HG03571 (cell line): ENCODE data around the gene SIGLEC10.
"Not testable (repeated sequence)": the region's sequence is repeated elsewhere in the genome, so short reads cannot be mapped to it uniquely, and the experiment has no call there.

ENCODE experiments used
- ATAC-seq: cut with Tn5 transposase; IDR thresholded peaks from one replicate; pipeline ENCODE4 v1.9.1; 2021; ENCODE audit not compliant: unreplicated experiment

The SIGLEC10 gene

DNA sequence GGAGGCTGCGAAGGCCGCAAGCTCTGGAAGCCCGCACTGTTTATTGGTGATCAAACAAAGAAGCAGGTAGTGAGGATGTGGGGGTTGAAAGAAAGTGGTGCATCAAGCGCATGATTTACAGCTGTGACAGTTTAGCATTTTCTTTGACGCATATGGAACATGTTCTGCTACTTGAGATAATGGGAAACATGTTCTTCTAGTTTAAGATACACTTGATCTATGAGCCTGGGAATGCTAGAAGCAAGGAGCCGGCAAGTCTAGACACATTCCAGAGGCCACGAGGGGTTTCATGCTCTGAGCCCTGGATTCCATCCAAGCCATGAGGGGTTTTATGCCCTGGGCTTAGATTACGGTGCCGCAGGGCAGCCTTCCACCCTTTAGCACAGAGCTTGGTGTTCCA is 20.0 kb downstream of the SIGLEC10 start:
- ATAC-seq = not testable (repeated sequence)

DNA sequence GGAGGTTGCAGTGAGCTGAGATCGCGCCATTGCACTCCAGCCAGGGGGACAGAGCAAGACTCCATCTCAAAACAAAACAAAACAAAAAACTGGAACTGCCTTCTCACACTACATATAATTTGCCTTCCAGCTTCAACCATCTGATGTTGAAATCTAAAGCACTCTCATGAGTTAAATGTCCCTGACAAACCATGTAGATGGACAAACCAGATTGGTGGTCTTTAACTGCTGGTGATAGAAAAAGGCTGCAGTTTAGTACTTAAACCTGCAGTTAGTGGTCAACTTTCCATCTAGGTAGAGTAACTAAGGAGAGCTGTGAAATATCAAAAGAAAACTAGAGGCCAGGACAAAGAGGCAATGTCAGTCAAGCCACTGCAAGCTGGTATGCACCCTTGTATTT is 21.3 kb downstream of the SIGLEC10 start:
- ATAC-seq = no peak

DNA sequence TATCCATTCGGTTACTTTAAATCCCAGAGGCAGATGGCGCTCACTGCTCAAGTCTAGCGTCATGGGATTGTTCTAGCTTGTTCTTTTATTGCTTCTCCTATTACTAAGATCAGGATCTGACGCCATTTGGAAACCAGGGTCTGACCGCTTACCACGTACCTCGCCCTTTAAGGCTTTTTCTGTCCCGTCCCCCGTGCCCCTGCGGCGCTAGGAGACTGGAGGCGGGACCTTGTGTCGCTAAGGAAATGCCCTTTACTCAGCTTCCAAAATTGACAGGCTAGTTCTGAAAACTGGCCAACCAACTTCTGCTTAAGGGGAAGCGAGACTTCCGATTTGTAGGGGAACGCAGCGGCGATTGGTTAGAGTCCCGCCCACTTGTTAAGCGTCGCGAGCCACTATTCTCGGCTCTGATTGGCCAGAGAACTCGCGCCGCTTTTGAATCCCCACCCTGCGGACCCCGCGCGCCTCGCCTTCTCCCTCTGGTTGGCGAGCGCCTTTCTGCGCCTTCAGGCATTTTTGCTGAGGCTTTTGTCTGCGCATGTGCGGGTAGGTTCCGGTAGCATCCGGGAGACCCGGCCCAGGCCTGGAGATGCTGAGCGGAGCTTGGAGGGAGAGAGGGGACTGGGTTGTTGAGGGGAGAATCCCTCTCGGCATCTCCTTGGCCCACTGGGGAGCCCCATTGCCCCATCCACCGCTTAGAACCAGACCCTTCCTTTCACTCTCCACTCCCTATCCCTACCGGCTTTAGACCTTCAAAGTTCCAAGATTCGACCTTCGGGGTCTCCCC is 23.2 kb downstream of the SIGLEC10 start:
- ATAC-seq = peak; percentile 82

DNA sequence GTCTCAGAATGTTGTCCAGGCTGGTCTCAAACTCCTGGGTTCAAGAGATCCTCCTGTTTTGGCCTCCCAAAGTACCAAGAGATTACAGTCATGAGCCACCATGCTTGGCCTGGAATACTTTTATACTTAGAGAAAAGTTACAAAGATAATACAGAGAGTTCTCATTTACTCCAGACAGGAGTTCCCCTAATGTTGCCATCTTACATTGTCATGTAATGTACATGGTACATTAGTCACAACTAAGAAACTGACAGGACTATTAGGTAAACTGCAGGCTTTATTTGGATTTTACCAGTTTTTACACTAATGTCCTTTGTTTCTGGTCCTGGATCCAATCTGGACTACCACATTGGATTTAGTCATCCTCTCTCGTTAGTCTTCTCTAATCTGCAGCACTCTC is 24.7 kb downstream of the SIGLEC10 start:
- no peak for ATAC-seq

DNA sequence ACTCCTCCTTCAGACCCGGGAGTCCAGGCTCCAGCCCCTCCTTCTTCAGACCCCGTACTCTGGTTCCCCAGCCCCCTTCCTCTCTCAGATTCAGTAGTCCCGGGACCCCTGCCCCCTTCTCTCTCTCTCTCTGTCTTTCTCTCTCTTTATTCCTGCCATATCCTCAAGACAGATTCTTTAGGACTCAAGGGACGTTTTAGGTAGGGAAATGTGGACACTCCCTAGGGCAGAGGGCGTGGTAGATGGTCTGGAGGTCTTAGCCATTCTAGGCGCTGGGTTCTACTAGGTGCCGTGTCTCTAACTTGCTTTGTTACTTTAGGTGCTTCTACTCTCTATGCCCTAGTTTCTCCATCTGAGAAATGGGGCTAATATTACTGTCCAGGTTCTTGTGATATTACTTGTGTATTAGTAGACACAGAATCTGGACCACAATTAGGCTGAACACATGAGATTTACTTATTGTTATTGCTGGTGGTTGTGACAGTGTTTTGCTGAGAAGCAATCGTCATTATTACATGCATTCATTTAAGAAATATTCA is 26.3 kb downstream of the SIGLEC10 start:
- no peak for ATAC-seq

DNA sequence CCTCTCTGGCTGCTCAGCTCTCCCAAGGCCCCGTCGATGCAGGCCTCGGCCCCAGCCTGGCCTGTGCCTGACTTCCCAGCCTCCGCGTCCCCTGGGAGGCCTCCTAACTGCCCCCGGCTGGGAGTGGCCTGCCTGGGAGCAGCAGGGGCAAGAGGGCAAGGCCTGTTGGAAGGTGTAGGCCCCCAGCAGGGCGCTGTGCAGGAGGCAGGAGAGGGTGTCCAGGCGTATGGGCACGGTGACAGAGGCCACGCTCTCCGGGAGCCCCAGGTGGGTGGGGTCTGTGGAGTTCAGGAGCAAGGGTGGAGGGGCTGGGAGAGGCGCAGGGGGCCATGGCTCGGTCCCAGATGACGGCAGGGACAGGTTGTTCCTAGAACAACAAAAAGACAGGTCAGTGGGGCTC is 28.3 kb downstream of the SIGLEC10 start:
- no peak for ATAC-seq

DNA sequence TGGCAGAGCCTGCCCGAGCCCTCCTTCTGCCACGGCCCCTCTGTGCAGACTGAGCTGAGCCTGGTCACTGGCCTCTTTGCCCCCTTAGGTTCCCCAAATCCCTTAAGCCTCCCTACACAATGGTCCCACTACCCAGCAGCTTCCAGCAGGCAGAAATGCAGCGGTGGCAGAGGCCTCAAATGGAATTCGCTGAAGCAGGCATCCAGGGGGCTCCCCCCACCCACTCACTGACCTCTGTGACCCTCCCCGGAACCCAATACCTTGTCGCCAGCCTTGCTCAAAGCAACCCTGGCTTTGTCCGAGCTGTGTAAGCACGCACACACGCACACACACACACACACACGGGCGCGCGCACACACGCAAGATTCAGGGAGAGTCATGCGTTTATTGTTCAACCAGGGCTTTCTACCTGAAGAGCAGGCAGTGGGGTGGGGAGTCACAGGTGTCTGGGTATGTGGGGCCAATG is 29.5 kb downstream of the SIGLEC10 start, which contains the start of gene LIM2:
Gene LIM2 (minus strand): TSS at position 51 of the 466 bp plus-strand sequence. CDS start 531 bp downstream, outside the sequence.
- ATAC-seq = no peak

DNA sequence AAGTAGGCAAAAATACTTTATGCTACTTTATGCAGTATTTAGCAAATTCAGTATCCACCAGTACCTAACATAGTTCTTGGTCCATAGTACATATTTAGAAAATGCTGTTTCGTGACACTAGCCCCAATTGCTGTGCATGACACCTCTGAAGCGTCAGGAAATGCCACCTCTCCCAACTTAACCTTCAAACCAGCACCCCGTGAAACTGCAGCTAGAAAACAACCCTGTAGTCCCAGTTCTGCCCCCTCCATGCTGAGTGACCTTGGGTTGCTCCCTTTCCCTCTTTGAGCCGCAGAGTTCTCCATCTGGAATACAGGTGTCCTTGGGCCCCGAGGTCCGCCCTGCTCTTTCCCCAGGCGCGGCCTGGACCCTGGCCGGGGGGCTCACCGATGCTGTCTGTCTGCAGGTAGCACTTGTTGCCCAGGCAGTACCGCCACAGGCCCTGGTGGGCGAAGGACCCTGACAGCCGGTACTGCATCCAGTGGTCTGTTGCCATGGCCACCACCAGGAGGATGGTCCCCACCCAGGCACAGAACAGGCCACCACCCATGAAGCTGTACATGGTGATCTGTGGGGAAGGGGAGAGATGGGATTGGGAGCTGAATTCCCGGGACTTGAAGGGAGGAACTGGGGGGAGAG is 30.4 kb downstream of the SIGLEC10 start:
- no peak for ATAC-seq

DNA sequence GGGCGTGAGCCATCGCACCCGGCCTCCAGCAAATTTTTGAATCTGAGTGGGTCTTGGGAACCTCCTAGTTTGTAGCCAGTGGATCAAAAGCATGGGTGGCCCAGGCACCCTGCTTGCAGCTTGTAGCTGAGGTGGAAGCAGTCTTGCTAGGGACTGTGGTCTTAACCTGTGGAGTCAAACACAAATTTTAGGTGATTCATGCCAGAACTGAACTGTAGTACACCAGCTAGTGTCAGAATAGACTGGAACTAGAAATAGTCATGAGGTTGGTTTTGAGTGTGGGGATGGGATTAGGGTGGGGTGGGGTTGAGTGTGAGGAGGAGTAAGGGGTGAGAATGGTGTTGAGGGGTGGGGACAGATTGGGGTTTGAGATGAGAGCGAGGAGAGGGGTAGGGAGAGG is 35.4 kb downstream of the SIGLEC10 start:
- no peak for ATAC-seq

DNA sequence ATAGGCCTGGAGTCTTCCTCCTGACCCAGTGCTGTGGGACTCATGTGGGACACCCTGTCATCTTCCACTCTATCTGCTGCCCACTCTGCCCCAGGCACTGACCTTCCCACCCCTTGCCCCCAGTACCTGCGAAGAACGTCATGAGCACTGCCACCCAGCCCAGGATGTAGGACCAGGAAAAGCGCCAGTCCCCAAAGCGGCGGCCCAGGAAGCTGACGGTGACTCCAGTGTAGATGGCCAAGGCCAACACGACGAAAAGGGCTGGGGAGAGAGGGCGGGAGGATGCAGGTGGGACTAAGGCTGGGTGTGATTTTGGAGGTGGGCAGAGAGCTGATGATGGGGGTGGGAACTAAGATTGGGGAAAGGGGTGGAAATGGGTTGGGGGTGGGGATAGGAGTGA is 37.1 kb downstream of the SIGLEC10 start:
- ATAC-seq = no peak

DNA sequence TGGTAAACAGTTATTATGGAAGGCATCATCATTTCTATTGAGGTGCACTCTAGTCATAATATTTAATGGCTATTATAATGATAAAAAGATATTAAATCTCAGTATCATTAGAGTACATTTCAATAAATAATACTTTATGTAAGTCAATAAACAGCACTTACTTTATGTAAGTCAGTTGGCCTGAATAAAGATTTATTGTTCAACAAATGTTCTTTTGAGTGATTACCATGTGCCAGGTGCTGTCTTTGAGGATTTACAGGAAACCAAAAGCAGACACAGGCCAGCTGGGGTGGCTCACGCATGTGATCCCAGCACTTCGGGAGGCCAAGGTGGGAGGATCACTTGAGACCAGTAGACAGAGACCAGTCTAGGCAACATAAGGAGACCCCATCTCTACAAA is 40.0 kb downstream of the SIGLEC10 start:
- no peak for ATAC-seq

DNA sequence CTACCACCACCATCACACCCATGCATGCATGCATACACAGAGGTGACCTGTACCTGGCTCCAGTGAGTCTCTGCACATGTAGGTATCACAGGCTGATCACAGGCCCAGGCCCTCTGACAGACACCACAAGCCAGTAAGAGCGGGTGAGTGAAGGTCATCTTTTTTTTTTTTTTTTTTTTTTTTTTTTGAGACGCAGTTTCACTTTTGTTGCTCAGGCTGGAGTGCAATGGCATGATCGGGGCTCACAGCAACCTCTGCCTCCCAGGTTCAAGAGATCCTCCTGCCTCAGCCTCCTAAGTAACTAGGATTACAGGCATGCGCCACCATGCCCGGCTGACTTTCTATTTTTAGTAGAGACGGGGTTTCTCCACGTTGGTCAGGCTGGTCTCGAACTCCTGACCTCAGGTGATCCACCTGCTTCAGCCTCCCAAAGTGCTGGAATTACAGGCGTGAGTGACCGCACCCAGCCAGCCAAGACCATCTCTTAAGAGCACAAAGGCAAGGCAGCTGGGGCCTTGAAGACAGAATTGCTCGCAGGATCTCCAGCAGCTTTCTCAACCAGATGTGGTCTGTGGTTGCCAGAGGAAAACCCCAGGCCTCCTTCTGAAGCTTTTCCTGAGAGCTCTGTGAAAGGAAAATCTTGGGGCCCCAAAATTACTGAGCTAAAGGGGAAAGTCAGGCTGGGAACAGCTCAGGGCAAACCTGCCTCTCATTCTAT is 41.8 kb downstream of the SIGLEC10 start:
- no peak for ATAC-seq

DNA sequence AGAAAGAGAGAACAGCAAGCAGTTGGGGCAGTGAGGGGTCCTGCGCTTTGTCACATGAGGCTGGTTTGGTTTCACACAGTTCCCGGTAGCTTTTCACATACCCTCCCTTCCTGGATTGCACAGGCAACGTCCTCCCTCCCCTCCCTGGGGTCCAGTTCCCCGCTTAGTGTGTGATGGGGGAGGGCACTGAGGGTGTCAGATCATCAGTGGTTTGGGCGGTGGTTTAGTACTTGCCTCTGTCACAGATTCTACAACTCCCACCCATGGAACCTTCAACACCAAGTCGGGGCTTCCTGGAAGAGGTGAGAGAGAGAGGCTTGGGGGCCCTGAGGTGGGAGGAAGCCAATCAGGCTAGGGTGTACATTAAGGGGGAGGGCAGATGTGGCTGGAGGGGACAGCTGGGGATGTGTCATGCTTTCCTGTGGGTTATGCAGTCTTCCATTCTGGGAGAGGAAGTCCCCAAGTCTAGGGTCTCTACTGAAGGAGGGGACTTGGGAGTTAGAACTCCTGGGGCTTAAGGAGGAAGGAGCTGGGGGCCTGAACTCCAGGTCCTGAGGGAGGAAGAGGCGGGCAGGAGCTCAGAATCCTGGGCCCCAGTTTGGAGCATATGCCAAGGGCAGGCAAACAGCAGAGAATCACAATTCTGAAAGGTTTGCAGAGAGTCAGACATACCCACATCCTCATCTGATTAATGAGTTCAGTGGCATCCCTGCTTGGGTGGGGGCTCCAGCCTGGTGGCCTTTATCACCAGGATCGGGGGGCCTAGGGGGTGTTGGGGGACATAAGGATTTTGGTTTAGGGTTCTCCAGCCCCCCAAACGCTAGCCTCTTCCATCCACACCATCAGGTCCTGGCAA is 44.6 kb downstream of the SIGLEC10 start, which contains the start of gene NKG7:
Gene NKG7 (minus strand): TSS at position 6 of the 856 bp plus-strand sequence. CDS start 119 bp downstream, outside the sequence.
- ATAC-seq = no peak

DNA sequence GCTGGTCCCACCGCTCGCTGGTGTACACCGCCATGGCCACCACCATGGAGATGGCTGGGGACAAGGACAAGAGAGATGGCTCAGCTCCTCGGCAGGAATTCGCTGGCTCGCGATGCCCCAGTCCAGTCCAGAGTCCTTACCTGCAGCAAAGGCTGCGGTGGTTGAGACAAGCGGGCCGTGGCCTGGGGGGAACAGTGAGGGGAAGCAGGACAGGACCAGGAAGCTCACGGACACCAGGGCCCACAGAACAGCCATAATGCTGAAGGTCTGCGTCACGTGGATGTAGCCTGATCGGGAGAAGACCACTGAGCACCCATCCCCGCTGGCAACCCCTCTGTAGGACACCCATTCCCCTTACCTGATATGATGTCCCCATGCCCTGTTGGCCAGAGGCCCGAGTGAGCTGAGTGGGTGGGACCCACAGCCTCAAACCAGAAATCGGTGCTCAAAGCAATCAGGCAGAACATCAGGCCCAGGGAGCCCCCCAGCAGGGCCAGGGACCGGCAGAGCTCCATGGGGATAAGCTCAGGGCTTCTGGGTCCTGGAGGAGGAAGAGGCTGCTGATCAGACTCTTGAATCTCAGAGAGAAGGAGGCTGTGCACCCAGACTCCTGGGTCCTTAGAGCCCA is 45.3 kb downstream of the SIGLEC10 start:
- no peak for ATAC-seq

DNA sequence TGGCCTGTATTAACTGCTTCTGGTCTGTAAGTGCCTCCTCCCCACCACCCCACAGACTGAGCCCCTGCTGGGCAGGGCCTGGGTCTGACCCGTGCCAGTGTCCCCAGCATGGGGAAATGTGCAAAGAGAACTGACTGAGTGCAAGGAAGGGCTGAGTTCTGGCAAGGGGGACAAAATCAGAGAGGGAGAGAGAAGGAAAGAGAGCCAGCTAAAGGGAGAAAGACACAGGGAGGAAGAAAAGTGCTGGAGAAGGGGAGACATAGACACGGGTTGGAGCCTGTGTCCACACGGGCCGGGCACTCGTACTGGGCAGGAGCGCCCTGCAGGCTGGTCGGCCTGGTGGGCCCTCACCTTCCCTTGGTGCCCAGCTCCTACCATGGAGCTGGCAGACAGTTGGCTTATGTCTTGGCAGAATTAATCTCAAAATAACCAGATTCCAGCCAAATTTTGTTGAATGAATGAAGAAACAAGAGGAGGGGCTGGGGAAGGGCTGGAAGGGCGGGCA is 46.2 kb downstream of the SIGLEC10 start:
- ATAC-seq = no peak

DNA sequence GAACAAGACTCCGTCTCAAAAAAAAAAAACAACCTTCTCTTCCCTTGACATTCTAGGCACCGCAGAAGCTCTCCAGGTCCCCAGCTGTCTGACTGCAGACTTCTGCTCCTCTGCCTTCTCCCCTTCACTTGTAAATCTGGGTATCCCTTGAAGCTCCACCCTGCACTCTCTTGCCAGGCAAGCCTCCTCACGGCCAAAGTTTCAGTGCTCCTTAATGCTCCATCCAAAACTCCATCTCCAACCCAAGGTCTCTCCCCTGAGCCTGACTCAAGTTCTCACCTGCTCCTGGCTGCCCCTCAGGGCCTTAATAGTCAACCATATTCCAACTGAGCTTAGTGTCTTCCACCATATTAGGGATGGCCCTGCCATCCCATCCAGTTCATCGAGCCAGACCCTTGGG is 47.2 kb downstream of the SIGLEC10 start:
- no peak for ATAC-seq

DNA sequence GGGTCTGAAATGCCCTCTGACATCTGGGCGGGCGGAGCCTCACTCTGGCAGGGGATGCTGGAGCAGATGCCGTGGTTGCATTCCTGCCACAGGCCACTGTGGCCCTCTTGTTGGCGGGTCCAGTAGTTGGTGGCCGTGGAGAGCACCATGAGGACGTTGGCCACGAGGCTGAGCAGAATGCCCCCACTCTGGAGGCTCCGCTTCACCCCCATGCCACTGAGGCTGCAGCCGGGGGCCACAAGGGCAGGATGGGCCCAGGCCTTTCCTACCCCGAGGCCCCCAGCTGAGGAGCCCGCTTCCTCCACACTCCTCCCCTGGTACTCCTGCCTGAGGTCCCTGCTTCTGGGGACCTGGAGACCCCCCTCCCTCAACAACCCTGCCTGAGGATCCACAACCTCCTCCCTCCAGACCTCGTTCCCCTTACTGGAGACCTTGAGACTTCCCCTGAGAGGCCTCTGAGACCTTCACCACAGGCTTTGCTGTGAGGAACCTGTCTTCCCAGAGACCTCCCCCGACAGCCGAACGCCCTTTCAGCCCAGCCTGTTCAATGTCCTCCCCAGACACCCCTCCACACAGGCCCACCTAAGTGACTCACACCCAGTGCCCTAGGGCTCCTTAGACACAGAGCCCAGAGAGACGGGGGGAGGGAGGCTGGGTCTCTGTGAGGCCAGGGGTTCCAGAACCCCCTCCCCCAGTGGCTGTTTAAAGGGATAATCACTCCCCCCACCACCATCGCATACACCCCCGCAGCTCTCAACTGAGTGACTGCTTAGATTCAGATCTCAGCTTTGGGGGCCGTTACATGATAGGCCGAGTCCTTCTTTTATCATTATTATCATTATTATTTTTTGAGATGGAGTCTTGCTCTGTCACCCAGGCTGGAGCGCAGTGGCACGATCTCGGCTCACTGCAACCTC is 48.8 kb downstream of the SIGLEC10 start, which contains the start of gene CLDND2:
Gene CLDND2 (minus strand): TSS at position 638 of the 917 bp plus-strand sequence. CDS start 426 bp downstream, at position 212.
- no peak for ATAC-seq

DNA sequence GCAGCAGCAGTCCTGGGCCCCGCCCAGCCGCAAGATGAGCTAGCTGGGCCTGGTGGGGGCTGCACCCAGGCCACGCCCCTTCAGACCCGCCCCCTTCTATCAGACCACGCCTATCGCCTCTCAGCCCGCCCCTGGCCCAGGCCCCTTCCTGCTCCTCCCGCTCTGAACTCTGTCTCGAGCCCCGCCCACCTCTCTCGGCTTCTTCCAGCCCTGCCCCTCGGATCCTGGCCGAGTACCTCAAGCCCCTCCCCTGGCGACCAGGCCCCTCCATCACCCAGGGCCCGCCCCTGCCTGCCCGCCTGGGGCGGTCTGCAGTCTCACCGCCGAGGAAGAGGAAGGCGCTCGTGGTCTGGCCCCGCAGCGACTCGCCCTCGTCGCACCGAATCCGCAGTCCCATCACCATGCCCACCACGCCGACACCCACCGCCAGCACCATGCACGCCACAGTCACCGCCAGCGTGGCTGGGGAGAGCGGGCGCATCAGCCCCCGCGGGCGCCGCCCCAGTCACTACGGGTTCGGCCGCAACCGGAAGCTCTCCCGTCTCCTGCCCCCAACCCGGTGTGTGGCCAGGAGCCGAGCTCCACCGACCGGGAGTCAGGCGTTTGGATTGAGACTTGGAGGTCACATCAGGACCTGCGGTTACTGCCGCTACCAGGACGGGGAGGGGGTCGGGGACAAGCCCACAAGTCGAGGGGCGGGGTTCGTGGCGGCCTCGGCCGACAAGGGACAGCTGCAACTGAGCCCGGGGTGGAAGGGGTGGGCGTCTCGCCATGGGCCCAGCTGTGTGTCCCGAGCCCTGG is 49.7 kb downstream of the SIGLEC10 start:
- ATAC-seq = peak; percentile 67
